Coronary artery (tissue), 2 donors: Measurements from ENCODE around the gene TPST1.

ENCODE experiments used
- DNase-seq: peaks from one replicate; pipeline ENCODE4 v3.0.0-alpha.2; 2017; ENCODE audit warnings: low spot score
- H3K27ac ChIP-seq, 2 donors: fragments of 200-600 bp; sonication (generic); one replicate each; pipeline ENCODE4 v1.5.1; 2016 to 2019
- H3K4me3 ChIP-seq: fragments of 200-600 bp; sonication (generic); 2 replicates; pipeline ENCODE4 v1.5.1; 2016; ENCODE audit warnings: mild to moderate bottlenecking, moderate library complexity
- TF ChIP-seq, protein P1 (sequence below): fragments of 200-600 bp; sonication (generic); IDR thresholded peaks from one replicate; pipeline ENCODE4 v1.5.1; 2019; ENCODE audit warnings: antibody characterized with exemption

Gene TPST1

DNA sequence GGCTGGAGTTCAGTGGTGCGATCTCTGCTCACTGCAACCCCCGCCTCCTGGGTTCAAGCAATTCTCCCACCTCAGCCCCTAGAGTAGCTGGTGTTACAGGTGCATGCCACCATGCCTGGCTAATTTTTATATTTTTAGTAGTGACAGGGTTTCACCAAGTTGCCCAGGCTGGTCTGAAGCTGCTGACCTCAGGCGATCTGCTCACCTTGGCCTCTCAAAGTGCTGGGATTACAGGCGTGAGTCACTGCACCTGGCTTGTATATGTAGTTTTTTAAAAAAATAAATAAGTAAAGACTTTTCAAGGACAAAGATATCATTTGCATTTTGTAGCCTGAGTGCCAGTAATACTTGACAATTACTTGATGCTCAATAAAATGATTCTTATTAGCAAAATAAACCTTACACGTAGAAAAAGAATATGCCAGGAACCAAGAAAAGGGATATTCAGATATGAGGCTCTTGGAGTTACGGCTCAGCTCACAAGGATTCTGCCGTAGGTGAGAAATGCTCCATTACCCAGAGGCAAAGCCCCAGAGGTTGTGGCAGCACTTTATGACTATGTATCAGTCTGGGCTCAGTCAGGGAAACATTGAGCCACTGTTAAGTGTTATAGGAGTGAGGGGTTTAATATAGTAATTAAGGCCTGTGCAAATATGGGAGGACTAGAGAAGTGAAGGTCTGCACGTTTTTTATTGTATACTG, 98.5 kb downstream of the TPST1 start:
- DNase-seq: no peak
- H3K27ac ChIP-seq: no peak overlapping the region
- TF ChIP-seq, protein P1, sequence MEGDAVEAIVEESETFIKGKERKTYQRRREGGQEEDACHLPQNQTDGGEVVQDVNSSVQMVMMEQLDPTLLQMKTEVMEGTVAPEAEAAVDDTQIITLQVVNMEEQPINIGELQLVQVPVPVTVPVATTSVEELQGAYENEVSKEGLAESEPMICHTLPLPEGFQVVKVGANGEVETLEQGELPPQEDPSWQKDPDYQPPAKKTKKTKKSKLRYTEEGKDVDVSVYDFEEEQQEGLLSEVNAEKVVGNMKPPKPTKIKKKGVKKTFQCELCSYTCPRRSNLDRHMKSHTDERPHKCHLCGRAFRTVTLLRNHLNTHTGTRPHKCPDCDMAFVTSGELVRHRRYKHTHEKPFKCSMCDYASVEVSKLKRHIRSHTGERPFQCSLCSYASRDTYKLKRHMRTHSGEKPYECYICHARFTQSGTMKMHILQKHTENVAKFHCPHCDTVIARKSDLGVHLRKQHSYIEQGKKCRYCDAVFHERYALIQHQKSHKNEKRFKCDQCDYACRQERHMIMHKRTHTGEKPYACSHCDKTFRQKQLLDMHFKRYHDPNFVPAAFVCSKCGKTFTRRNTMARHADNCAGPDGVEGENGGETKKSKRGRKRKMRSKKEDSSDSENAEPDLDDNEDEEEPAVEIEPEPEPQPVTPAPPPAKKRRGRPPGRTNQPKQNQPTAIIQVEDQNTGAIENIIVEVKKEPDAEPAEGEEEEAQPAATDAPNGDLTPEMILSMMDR: no peak

DNA sequence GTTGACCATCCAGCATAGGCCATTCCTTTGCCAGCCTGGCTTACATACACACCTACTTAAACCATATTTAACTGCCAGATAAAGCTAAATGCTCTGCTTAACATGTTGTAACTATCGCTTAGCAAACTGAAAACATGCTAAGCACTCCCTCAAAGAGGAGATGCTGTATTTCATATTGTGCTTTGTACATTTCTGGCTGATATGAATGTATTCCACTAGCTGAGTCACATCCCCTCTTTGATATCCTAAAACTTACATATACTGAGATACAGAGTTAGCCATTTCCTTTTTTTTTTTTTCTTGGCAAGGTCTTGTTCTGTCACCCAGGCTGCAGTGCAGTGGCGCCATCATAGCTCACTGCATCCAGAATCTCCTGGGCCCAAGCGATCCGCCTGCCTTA, 99.4 kb downstream of the TPST1 start:
- TF ChIP-seq, protein P1: no peak
- no peak for DNase-seq
- H3K4me3 ChIP-seq: no peak overlapping the region
- no peak overlapping the region for H3K27ac ChIP-seq

More for the DNA sequence above, 98.5 kb downstream of the TPST1 start:
- no peak overlapping the region for H3K4me3 ChIP-seq

DNA sequence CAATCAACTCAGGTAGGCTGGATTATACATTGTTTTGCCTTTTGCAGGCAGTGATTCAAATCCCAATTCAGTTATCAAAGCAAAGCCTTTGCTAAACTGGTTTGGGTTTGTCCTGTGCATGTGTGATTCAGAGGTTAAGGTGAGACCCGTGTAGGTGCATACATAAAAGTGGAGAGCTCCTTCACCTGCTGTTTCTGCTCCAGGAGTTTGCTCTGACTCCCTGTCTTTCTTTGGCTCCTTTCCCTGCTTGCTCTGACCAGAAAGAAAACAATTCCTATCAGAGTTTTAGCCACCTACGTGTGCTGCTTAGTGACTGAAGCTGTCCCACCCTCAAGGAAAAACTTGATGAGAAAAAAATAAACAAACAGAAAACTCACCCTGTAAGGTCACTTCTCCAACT, 101.1 kb downstream of the TPST1 start:
- no peak overlapping the region for H3K27ac ChIP-seq
- TF ChIP-seq, protein P1: no peak
- no peak overlapping the region for H3K4me3 ChIP-seq
- no peak for DNase-seq

DNA sequence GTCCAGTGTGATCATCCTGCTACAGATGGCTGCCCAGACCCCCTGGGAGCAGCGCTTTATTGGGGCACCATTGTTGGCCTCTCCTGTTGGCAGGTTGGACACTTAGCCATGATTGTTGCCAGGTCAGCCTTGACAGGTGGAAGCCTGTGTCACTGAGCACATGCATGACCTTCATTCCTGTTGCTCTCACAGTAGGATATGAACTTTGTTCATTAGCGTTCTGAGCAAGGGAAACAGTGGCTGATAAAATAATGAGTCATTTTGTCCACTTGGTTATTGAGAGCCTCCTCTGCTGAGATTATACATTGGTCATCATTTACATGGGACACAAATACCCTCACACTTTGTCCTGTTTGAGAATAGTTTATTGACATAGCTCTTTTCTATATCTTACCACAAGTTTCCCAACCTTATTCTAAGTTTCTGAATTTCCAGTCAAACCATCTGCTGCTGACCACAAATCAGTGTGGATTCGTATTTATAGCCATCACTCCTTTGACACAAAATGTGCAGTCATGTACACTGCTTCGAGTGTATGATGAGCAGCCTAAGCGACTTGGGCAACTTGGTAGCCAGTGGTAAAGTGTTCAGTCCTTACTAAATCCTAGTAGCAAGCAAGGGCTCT, 102.6 kb downstream of the TPST1 start:
- no peak overlapping the region for H3K4me3 ChIP-seq
- no peak overlapping the region for H3K27ac ChIP-seq
- DNase-seq: no peak
- TF ChIP-seq, protein P1: no peak

DNA sequence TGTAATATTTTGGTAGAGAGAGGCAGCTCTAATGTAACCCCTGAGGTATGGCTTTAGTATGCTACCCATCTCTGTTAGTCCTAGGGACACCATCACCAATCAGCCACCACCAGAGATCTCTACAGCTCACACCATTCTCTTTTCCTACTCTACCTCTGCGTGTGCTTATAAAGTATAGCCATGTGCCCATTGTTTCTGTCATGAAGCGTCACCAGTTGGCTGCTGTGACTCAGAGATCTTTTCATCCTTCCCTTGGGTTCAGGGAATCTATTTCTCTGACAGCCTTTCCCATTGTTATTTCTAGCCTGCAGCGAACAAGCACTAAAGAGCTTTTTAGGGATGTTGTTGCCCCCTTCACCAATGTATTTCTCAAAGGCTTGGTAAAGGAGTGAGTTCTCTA, 103.3 kb downstream of the TPST1 start:
- TF ChIP-seq, protein P1: no peak
- Histone ChIP-seq H3K4me3 (no peak overlapping the region), H3K27ac (no peak overlapping the region)
- no peak for DNase-seq

DNA sequence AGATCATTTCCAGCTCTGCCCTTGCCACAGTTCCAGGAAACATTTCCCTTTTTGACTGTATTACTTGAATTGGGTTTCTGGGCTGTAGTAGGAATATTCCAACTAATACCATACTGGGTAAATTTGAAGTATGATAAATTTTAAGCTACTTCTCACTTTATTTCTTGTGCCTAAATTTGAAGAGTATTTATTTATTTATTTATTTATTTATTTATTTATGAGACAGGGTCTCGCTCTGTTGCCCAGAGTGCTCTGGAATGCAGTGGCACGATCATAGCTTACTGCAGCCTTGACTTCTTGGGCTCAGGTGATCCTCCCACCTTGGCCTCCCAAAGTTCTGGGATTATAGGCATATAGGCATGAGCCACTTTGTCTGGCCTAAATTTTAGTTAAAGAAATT, 105.5 kb downstream of the TPST1 start:
- no peak overlapping the region for H3K27ac ChIP-seq
- TF ChIP-seq, protein P1: no peak
- no peak overlapping the region for H3K4me3 ChIP-seq
- DNase-seq: no peak
